Measurements from ENCODE around the gene HEPN1.

Gene HEPN1

GRCh38 chr11:124886476-124886875 lies 32.6 kb upstream of the HEPN1 start:
- DNase-seq = no peak

GRCh38 chr11:124886978-124887666 lies 31.9 kb upstream of the HEPN1 start:
- no peak for DNase-seq

- DNase-seq = no peak
Measured at GRCh38 chr11:124887667-124888013, 31.4 kb upstream of the HEPN1 start.

DNA sequence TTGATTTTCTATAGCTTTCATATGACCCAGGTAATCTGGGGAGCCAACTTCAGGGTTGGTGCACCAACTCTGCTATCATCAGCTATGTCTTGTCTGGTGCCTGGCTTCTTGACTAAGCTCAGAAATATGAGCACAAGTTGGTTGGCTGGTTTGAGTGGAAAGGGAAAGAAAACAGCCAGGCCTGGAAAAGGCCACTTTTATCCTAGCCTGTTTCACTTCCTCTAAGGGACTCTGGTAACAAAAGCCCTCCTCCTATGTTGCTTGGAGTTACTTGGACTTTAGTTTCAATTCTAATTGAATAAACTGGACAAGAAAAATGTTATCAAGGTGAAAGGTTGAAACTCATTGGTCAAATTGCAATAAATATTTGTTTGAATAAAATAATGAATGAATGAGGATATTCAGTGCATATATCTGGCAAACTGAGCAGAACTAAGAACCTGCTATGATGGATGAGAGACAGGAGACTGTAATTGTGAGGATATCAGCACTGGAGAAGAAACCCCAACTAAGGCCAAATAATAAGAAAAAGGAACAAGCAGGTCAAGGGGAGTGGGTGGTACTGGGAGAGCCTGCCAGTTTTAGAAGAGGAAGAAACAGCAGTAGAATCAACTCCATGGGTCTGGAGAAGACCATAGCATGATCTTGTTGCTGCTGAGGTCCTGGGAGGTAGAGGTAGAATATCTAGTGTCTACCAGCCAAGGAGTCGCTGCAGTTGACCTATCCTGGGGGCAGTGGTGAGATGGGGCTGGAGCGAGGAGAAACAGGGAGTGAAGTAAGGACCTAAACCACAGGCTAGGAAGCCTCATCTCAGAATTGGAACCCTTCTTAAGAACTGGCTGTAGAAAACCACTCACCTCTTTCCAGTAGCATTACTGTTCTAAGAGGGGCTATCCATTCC lies 29.6 kb upstream of the HEPN1 start:
- no peak for DNase-seq

- no peak for DNase-seq
Measured at GRCh38 chr11:124890151-124890550, 28.9 kb upstream of the HEPN1 start.

GRCh38 chr11:124890683-124891372 lies 28.2 kb upstream of the HEPN1 start:
- DNase-seq = peak; percentile 21

DNA sequence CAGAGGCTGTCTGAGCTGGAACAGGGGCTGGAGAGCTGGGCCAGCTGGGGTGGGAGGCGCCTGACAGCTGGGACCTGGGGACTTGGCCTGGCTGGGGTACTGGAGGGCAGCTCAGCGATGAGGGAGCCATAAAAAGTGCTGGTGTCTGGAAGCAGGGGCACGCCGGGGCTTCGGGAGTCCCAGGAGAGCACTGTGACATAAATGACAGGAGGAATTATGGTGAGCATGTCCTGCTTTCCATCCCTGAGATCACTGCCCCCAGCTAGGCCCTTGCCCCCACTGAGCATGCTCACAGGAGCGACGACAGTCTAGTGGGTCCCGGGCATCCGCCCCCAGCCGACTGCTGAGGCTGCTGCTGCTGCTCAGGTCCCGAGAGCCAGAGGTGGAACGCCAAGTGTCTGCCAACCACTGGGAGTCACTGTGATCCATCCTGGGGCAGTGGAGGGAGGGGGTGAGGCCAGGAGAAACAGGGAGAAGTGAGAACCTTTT lies 27.6 kb upstream of the HEPN1 start:
- peak; percentile 10 for DNase-seq

GRCh38 chr11:124892146-124892545 lies 26.9 kb upstream of the HEPN1 start:
- peak; percentile 11 for DNase-seq

DNA sequence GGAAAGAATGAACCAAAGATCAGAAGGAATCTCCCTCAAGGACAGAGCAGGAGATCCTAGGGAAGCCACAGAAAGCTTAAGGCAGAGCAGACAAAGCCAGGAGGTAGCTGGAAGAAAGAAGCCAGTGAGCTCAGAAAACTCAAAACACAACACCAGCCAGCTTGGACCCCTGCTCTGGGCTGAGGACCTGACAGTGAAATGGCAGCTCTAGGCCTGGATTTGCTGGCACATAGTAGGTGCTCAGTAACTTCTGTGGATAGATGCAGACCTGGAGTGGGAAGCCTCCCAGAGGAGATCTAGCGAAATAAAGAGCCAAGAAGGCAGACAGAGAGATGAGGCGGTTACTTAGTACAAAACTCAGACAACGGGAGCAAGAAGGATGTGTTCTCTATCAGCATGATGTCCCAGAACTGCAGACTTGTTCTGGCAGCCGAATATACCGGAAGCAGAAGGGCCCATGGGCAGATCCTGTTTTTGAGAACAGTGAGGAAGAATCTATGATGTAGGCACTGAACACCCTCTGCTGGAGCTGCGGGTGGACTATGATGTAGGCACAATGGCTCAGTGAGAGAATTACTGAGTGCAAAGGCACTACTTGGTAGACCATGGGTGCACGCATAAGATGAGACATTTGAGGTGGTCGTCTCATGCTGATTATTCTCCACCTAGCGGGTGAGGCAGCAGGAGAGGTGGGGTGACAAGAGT lies 26.1 kb upstream of the HEPN1 start:
- peak; percentile 9 for DNase-seq

GRCh38 chr11:124893781-124894401 lies 25.2 kb upstream of the HEPN1 start:
- DNase-seq = peak; percentile 7

DNA sequence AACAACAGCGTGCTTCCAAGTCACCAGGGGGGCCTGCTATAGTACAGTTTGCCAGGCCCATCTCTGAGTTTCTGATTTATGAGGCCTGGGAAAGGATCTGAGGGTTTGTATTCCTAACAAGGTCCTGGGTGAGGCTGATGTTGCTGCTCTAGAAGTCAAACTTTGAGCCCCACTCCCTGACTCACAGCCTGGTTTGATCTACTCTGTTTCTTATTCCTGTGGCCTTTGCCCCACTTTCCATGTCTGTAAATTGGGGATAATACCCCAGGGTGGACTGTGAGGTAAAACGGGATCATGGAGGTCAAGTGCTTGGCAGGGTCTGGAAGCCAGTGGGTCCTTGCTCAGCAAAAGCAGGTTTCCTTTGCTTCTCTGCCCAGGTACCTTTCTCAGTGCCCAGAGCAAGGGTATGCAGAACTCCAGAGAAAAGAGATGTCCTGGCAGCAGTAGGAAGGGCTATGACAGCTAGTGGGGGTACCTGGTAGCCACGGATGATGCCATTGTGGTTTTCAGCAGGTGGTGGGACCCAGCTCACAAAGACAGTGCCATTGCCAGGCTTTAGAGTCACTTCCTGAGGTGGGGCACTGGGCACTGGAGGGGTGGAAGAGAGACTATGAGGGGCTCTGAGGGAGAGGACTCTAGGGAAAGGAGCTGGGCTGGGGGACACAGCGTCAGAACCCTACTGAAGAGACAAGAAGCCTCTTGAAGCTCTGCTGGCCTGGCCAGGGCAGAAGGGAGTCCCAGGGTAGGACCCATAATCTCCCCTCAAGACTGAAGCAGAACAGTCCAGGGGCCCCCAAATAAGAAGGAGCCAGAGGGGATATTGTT lies 24.2 kb upstream of the HEPN1 start:
- peak; percentile 10 for DNase-seq

DNA sequence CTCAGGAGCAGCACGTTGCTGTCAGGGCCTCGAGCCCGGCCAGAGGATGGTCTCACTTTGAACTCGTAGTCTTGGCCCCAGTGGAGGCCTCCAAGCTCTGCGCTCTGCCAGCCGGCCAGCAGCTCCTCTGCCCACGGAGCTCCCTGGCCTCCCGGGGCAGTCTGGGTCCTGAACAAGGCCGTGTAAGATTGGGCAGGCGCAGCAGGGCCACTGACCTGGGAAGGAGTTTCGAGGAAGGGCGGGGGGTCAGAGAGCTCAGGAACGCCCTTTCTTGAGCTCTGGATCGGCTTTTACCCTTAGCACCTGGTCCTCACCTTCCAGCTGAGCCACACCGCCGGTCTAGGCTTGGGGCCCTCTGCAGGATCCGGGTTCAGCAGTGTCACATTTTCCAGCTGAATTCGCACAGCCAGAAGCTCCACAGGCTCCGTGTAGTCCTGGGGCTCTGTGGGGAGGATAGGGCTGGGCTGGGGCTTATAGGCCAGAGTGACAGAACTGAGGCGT lies 23.5 kb upstream of the HEPN1 start:
- DNase-seq = peak; percentile 7

- DNase-seq = peak; percentile 13
Measured at GRCh38 chr11:124896071-124896750, 22.8 kb upstream of the HEPN1 start.

- DNase-seq = peak; percentile 20
Measured at GRCh38 chr11:124896821-124897391, 22.1 kb upstream of the HEPN1 start.

- DNase-seq = peak; percentile 14
Measured at GRCh38 chr11:124897674-124898262, 21.3 kb upstream of the HEPN1 start, which contains the start of gene ROBO4. TSS of gene ROBO4 (minus strand) at chr11:124897865. CDS start at chr11:124897795, 70 bp downstream.

- DNase-seq = peak; percentile 16
Measured at GRCh38 chr11:124898263-124898680, 20.8 kb upstream of the HEPN1 start.

GRCh38 chr11:124898711-124899110 lies 20.3 kb upstream of the HEPN1 start:
- peak; percentile 6 for DNase-seq

GRCh38 chr11:124899383-124900145 lies 19.5 kb upstream of the HEPN1 start:
- DNase-seq = peak; percentile 13

DNA sequence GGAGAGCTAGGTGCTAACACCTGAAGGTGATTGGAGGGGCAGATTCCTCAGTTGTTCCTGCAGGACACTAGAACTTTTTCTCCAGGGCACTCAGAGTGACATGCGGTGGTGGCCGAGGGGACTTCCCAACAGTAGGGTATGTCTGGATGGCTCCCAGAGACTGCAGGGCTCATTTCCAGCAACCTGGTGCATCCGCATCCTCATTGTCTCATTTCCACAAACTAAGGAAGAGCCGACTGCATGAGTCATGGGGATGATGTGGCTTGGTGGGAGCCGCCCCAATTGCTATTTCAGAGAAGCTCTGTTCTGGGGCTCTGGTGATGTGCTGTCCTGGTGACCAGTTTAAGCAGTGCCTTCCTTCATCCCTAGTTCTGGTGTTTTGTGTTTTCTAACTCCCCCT lies 18.6 kb upstream of the HEPN1 start:
- DNase-seq = peak; percentile 0
